Loucy (cell line): ENCODE measurements around the gene MKRN2.
"Not testable (repeated sequence)": the region's sequence is repeated elsewhere in the genome, so short reads cannot be mapped to it uniquely, and the experiment has no call there.

Experiments
- H2AFZ ChIP-seq: fragments of 200-600 bp; sonication (generic); 2 replicates; pipeline ENCODE4 v1.6.0; 2016; ENCODE audit warnings: antibody characterized with exemption, mild to moderate bottlenecking, low read length, moderate library complexity
- H3F3A ChIP-seq: fragments of 200-600 bp; 2 replicates; pipeline ENCODE4 v1.6.0; 2016; ENCODE audit warnings: antibody characterized with exemption, low read depth, mild to moderate bottlenecking
- H3K27me3 ChIP-seq: fragments of 200-600 bp; sonication (generic); 2 replicates; pipeline ENCODE4 v1.6.1; 2014; ENCODE audit warnings: low read length, mild to moderate bottlenecking; ENCODE audit not compliant: insufficient read depth, poor library complexity, severe bottlenecking
- H3K36me3 ChIP-seq: fragments of 200-600 bp; sonication (generic); 2 replicates; pipeline ENCODE4 v1.6.1; 2016; ENCODE audit warnings: low read length; ENCODE audit not compliant: insufficient read depth
- H3K4me1 ChIP-seq: fragments of 200-600 bp; sonication (generic); 2 replicates; pipeline ENCODE4 v1.5.1; 2014; ENCODE audit warnings: low read length, mild to moderate bottlenecking; ENCODE audit not compliant: insufficient read depth, poor library complexity, severe bottlenecking
- H3K4me2 ChIP-seq: fragments of 200-600 bp; sonication (generic); 2 replicates; pipeline ENCODE4 v1.6.0; 2014; ENCODE audit warnings: antibody characterized with exemption, low read length, low read depth, mild to moderate bottlenecking; ENCODE audit not compliant: poor library complexity, severe bottlenecking
- H3K4me3 ChIP-seq: fragments of 200-600 bp; sonication (generic); 2 replicates; pipeline ENCODE4 v1.5.1; 2014; ENCODE audit warnings: low read length, mild to moderate bottlenecking, mixed read lengths; ENCODE audit not compliant: poor library complexity, severe bottlenecking
- H3K79me2 ChIP-seq: fragments of 200-600 bp; sonication (generic); 2 replicates; pipeline ENCODE4 v1.6.1; 2014; ENCODE audit warnings: low read length; ENCODE audit not compliant: insufficient read depth
- H3K9ac ChIP-seq: fragments of 200-600 bp; sonication (generic); 2 replicates; pipeline ENCODE4 v1.6.0; 2014; ENCODE audit warnings: mild to moderate bottlenecking, low read depth, low read length, moderate library complexity; ENCODE audit not compliant: poor library complexity, severe bottlenecking
- H3K9me2 ChIP-seq: fragments of 200-600 bp; sonication (generic); replicated peaks from 2 replicates; pipeline ENCODE4 v1.6.1; 2016; ENCODE audit warnings: low read depth, low read length, mixed read lengths
- H3K9me3 ChIP-seq: fragments of 200-600 bp; sonication (generic); 2 replicates; pipeline ENCODE4 v1.6.1; 2014; ENCODE audit warnings: mild to moderate bottlenecking, antibody characterized with exemption, low read length, low read depth; ENCODE audit not compliant: insufficient read depth
- H4K20me1 ChIP-seq: fragments of 200-600 bp; sonication (generic); 2 replicates; pipeline ENCODE4 v1.6.0; 2014; ENCODE audit warnings: antibody characterized with exemption, low read length, mild to moderate bottlenecking; ENCODE audit not compliant: insufficient read depth, poor library complexity, severe bottlenecking
- EZH2phosphoT487 ChIP-seq: fragments of 200-600 bp; IDR thresholded peaks from 2 replicates; pipeline ENCODE4 v1.6.1; 2018; ENCODE audit warnings: antibody characterized with exemption, mild to moderate bottlenecking, moderate library complexity, borderline replicate concordance
- TF ChIP-seq, protein P1 (sequence below): fragments of 200-600 bp; sonication (generic); conservative IDR thresholded peaks from 2 replicates; pipeline ENCODE4 v1.5.1; 2014; ENCODE audit warnings: mild to moderate bottlenecking, antibody characterized with exemption, low read length

The MKRN2 gene

DNA sequence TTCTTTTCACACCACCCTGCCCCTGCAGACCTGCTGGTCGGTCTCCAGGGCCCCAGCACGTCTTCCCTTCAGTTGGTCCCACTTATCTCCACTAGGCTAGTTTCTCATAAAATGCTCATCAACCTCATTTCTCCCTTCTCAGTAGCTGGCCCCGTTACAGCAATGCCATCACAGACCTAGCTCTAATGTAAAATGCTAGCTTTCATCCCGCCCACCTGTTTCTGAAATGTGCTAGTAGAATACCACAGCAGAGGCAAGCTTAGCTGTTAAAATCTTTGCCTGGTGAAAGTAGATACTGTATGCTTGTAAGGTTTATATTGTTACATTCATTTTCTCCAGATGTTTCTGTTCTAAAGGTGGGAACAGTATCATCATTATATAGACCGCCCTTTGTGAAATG is 24.7 kb upstream of the MKRN2 start:
- H3F3A ChIP-seq = no peaks in the 10 kb centered on the region
- no peaks in the 10 kb centered on the region for H3K4me1 ChIP-seq
- no peaks in the 10 kb centered on the region for H3K9me3 ChIP-seq
- no peaks in the 10 kb centered on the region for H4K20me1 ChIP-seq
- H3K4me3 ChIP-seq = no peak overlapping the region
- no peaks in the 10 kb centered on the region for H3K27me3 ChIP-seq
- TF ChIP-seq, protein P1, sequence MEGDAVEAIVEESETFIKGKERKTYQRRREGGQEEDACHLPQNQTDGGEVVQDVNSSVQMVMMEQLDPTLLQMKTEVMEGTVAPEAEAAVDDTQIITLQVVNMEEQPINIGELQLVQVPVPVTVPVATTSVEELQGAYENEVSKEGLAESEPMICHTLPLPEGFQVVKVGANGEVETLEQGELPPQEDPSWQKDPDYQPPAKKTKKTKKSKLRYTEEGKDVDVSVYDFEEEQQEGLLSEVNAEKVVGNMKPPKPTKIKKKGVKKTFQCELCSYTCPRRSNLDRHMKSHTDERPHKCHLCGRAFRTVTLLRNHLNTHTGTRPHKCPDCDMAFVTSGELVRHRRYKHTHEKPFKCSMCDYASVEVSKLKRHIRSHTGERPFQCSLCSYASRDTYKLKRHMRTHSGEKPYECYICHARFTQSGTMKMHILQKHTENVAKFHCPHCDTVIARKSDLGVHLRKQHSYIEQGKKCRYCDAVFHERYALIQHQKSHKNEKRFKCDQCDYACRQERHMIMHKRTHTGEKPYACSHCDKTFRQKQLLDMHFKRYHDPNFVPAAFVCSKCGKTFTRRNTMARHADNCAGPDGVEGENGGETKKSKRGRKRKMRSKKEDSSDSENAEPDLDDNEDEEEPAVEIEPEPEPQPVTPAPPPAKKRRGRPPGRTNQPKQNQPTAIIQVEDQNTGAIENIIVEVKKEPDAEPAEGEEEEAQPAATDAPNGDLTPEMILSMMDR = no peak
- no peak for TF ChIP-seq EZH2phosphoT487
- no peaks in the 10 kb centered on the region for H3K9me2 ChIP-seq
- H3K36me3 ChIP-seq = no peaks in the 10 kb centered on the region; the same call in 1 of the 2 replicates
- H3K9ac ChIP-seq = no peak overlapping the region
- no peak overlapping the region for H2AFZ ChIP-seq
- no peak overlapping the region for H3K4me2 ChIP-seq
- H3K79me2 ChIP-seq = no peaks in the 10 kb centered on the region

DNA sequence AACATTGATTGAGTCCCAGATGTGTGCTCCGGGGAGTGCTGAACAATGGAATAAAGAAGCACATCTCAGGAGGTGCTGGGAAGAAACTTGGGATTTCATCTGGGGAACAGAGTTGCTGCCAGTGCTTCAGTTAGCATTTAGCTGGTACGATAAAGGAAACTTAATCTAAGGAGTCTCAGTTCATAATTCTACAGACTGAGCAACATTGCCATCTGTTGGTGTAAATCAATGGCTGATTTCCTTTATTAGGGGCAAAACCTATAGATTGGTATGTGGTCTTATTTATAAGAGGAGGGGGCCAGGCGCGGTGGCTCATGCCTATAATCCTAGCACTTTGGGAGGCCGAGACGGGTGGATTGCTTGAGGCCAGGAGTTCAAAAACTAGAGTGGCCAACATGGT is 20.5 kb upstream of the MKRN2 start:
- Histone ChIP-seq H3K9me3 (no peaks in the 10 kb centered on the region), H3K4me3 (no peak overlapping the region), H3F3A (no peaks in the 10 kb centered on the region), H3K9me2 (no peaks in the 10 kb centered on the region), H4K20me1 (no peaks in the 10 kb centered on the region), H3K4me1 (no peaks in the 10 kb centered on the region), H3K79me2 (no peaks in the 10 kb centered on the region), H3K9ac (no peak overlapping the region), H3K4me2 (no peak overlapping the region), H3K36me3 (no peaks in the 10 kb centered on the region; the same call in 1 of the 2 replicates), H3K27me3 (no peaks in the 10 kb centered on the region), H2AFZ (no peak overlapping the region)
- TF ChIP-seq, protein P1 = peak; percentile 45
- TF ChIP-seq EZH2phosphoT487 = no peak

DNA sequence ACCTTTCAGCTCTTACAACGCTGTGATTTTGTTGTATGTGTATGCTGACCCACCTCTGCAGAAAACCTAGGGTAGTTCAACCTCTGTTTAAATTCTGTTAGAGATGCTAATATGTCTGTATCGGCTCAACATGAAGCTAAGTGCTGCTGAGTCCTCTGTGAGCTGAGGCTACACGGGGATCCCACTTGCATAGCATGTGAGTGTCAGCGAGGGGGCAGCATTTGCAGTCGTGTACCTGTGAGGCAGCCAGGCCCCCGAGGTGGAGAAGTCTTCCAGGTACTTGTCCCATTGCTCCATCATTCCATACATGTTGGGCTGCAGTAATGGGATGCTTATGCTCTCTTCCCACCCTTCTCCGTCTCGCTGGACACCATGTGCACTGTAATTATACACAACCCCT is 15.3 kb upstream of the MKRN2 start:
- Histone ChIP-seq H2AFZ (no peak overlapping the region), H3K36me3 (no peaks in the 10 kb centered on the region)
- TF ChIP-seq, protein P1 = no peak; the same call in 1 of the 2 replicates
- no peak for TF ChIP-seq EZH2phosphoT487

DNA sequence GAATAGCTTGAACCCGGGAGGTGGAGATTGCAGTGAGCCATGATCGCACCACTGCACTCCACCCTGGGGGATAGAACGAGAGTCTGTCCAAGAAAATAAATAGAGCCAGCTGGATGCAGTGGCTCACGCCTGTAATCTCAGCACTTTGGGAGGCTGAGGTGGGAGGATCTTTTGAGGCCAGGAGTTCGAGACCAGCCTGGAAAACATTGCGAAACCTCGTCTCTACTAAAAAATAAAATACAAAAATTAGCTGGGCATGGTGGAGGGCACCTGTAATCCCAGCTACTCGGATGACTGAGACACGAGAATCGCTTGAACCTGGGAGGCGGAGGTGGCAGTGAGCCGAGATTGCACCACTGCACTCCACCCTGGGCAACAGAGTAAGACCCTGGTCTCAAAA is 13.4 kb upstream of the MKRN2 start:
- not testable (repeated sequence) for H3K4me2 ChIP-seq, H3K4me1 ChIP-seq, H3K36me3 ChIP-seq, H4K20me1 ChIP-seq, H3F3A ChIP-seq, H3K79me2 ChIP-seq, H3K9me2 ChIP-seq, H3K9me3 ChIP-seq, H3K9ac ChIP-seq, H3K4me3 ChIP-seq, H2AFZ ChIP-seq, H3K27me3 ChIP-seq

More for the DNA sequence above, 15.3 kb upstream of the MKRN2 start:
- Histone ChIP-seq H3K9me3 (no peaks in the 10 kb centered on the region), H3K9ac (no peak overlapping the region), H3K27me3 (no peaks in the 10 kb centered on the region), H3K79me2 (no peaks in the 10 kb centered on the region), H3K4me2 (no peak overlapping the region), H4K20me1 (no peaks in the 10 kb centered on the region), H3F3A (no peaks in the 10 kb centered on the region), H3K4me3 (no peak overlapping the region), H3K4me1 (no peaks in the 10 kb centered on the region), H3K9me2 (no peaks in the 10 kb centered on the region)
